ENCODE results near the gene ZBED1. TPM values are rescaled to one million over a fixed set of nuclear protein-coding genes. Genes with fewer than 3 reads are reported as not detected.

The ZBED1 gene
- total and polyA plus RNA-seq, 4 donors = 13.5 to 36.7 (median 32.0) TPM

DNA sequence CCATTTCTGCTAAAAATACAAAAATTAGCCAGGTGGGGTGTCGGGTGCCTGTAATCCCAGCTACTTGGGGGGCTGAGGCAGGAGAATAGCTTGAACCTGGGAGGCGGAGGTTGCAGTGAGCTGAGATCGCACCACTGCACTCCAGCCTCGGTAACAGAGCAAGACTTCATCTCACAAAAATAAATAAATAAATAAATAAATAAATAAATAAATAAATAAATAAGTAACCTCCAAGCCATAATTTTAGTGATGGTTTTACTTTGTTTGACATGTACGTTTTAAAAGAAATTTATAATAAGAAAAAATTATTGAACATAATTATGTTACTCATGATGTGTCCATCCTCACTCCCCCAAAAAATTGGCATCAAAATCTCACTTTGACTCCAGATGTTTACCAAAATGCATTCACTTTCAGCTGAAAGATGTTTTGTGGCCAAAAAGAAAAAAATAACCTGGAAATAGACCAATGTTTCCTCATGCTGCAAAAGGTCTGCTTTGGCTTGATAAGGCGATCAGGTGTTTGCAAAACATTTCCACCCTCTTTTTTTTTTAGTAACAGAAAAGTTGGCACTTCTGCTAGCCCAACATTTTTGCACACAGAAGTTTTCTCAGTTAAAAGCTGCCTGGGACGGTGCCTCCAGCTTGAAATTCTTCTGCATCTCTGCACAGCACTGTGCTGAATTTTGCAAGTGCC lies 42.2 kb upstream of the ZBED1 start:
- H3K4me1 ChIP-seq (ENCODE audit: control insufficient read depth in 5 of 5, insufficient read depth in 5 of 5, low read length in 5 of 5) = peaks cover 0 to 2% (median 0%) of the 10 kb centered on the region in 5 donors
- no peak overlapping the region for H3K9ac ChIP-seq (ENCODE audit: insufficient read depth in 1 of 2, low read length in 2 of 2)
- no peak overlapping the region for H3K27ac ChIP-seq (ENCODE audit: low read depth in 1 of 2, low read length in 1 of 2)
- ATAC-seq (ENCODE audit: insufficient read depth, low FRiP score) = no peak
- DNase-seq = no peak
- no peaks in the 10 kb centered on the region for H3K27me3 ChIP-seq (ENCODE audit: control insufficient read depth in 3 of 3, insufficient read depth in 3 of 3, low read length in 2 of 3)
- TF ChIP-seq, protein P1, sequence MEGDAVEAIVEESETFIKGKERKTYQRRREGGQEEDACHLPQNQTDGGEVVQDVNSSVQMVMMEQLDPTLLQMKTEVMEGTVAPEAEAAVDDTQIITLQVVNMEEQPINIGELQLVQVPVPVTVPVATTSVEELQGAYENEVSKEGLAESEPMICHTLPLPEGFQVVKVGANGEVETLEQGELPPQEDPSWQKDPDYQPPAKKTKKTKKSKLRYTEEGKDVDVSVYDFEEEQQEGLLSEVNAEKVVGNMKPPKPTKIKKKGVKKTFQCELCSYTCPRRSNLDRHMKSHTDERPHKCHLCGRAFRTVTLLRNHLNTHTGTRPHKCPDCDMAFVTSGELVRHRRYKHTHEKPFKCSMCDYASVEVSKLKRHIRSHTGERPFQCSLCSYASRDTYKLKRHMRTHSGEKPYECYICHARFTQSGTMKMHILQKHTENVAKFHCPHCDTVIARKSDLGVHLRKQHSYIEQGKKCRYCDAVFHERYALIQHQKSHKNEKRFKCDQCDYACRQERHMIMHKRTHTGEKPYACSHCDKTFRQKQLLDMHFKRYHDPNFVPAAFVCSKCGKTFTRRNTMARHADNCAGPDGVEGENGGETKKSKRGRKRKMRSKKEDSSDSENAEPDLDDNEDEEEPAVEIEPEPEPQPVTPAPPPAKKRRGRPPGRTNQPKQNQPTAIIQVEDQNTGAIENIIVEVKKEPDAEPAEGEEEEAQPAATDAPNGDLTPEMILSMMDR (IDR thresholded peaks at IDR 0.05; ENCODE audit: control extremely low read depth, extremely low read depth) = no peak
- H3K9me3 ChIP-seq (ENCODE audit: control insufficient read depth in 4 of 4, insufficient read depth in 3 of 4, low read length in 3 of 4) = peaks cover 0 to 6% (median 0%) of the 10 kb centered on the region in 4 donors
- WGBS, 2 donors = 66 to 70% methylated on average over 7 of the region's 7 CpGs
- H3K4me3 ChIP-seq = no peak overlapping the region
- no peaks in the 10 kb centered on the region for H3K36me3 ChIP-seq (ENCODE audit: control insufficient read depth in 4 of 4, insufficient read depth in 4 of 4, low read length in 4 of 4)

DNA sequence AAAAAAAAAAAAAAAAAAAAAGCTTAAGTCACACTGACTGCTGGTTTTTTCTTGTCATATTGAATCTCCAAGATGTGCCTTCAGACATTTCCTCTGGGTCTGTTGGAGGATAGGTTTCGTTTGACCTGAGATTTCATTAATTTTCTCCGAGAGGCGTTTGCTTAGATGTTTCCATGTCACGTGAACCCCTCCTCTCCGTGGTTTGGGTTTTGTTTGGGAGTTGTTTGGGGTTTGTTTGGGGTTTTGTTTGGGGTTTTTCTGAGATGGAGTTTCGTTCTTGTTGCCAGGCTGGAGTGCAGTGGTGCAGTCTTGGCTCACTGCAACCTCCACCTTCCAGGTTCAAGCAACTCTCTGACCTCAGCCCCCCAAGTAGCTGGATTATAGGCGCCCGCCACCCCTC lies 40.8 kb upstream of the ZBED1 start:
- DNase-seq (no peak), ATAC-seq (ENCODE audit: insufficient read depth, low FRiP score) (no peak)
- WGBS, 2 donors = 76 to 89% methylated on average over 8 of the region's 8 CpGs
- Histone ChIP-seq H3K4me3 (no peak overlapping the region), H3K36me3 (ENCODE audit: control insufficient read depth in 4 of 4, insufficient read depth in 4 of 4, low read length in 4 of 4) (no peaks in the 10 kb centered on the region), H3K27ac (ENCODE audit: low read depth in 1 of 2, low read length in 1 of 2) (no peak overlapping the region), H3K27me3 (ENCODE audit: control insufficient read depth in 3 of 3, insufficient read depth in 3 of 3, low read length in 2 of 3) (no peaks in the 10 kb centered on the region), H3K9ac (ENCODE audit: insufficient read depth in 1 of 2, low read length in 2 of 2) (no peak overlapping the region), H3K9me3 (ENCODE audit: control insufficient read depth in 4 of 4, insufficient read depth in 3 of 4, low read length in 3 of 4) (peaks cover 0 to 5% (median 0%) of the 10 kb centered on the region in 4 donors), H3K4me1 (ENCODE audit: control insufficient read depth in 5 of 5, insufficient read depth in 5 of 5, low read length in 5 of 5) (peaks cover 0 to 2% (median 0%) of the 10 kb centered on the region in 5 donors)
- TF ChIP-seq, protein P1 (IDR thresholded peaks at IDR 0.05; ENCODE audit: control extremely low read depth, extremely low read depth) = no peak

DNA sequence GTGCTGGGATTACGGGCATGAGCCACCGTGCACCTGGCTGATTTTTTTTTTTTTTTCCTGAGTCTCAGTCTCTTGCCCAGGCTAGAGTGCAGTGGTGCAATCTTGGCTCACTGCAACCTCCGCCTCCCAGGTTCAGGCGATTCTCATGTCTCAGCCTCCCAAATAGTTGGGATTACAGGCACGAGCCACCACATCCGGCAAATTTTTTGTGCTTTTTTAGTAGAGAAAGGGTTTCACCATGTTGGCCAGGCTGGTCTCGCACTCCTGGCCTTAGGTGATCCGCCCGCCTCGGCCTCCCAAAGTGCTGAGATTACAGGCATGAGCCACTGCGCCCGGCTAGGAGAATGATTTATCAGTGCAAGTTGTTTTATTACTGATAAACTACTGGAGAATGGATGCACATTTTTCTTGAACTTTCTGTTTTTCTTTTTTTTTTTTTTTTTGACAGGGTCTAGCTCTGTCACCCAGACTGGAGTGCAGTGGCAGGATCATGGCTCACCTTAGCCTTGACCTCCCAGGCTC lies 39.7 kb upstream of the ZBED1 start:
- Histone ChIP-seq H3K9me3 (ENCODE audit: control insufficient read depth in 4 of 4, insufficient read depth in 3 of 4, low read length in 3 of 4) (peaks cover 0 to 2% (median 0%) of the 10 kb centered on the region in 4 donors), H3K4me3 (no peak overlapping the region)
- WGBS, 2 donors = 92% methylated on average over 12 of the region's 12 CpGs; no CpG with 5 or more reads in 1 of the 2 donors

More for the DNA sequence above, 39.7 kb upstream of the ZBED1 start:
- no peak for ATAC-seq (ENCODE audit: insufficient read depth, low FRiP score)
- H3K27ac ChIP-seq (ENCODE audit: low read depth in 1 of 2, low read length in 1 of 2) = no peak overlapping the region
- no peak for DNase-seq
- H3K4me1 ChIP-seq (ENCODE audit: control insufficient read depth in 5 of 5, insufficient read depth in 5 of 5, low read length in 5 of 5) = peaks cover 0 to 2% (median 0%) of the 10 kb centered on the region in 5 donors
- no peaks in the 10 kb centered on the region for H3K27me3 ChIP-seq (ENCODE audit: control insufficient read depth in 3 of 3, insufficient read depth in 3 of 3, low read length in 2 of 3)
- H3K9ac ChIP-seq (ENCODE audit: insufficient read depth in 1 of 2, low read length in 2 of 2) = no peak overlapping the region
- TF ChIP-seq, protein P1 (IDR thresholded peaks at IDR 0.05; ENCODE audit: control extremely low read depth, extremely low read depth) = no peak
- no peaks in the 10 kb centered on the region for H3K36me3 ChIP-seq (ENCODE audit: control insufficient read depth in 4 of 4, insufficient read depth in 4 of 4, low read length in 4 of 4)

Measured in lung (tissue), 12 donors.